T-helper 2 cell treated with Interferon-gamma antibody and Interleukin-4, amounts not matched to agents 5 μg/mL and 100 μg/mL, for 36 hours (primary cell): ENCODE data around the gene TMEM243.
A peak's percentile ranks its signal among the peaks of the same experiment; 100 is the strongest.

Experiments used
- DNase-seq: peaks from one replicate; pipeline ENCODE4 v3.0.0; 2021; ENCODE audit warnings: low spot score
- H3K27ac Mint-ChIP-seq: one replicate; pipeline ENCODE4 v1.8.0; 2021; ENCODE audit warnings: mild to moderate bottlenecking, mixed read lengths
- H3K27me3 Mint-ChIP-seq: one replicate; pipeline ENCODE4 v1.8.0; 2021; ENCODE audit warnings: low read depth, mixed read lengths
- H3K36me3 Mint-ChIP-seq: one replicate; pipeline ENCODE4 v1.8.0; 2021; ENCODE audit warnings: low read depth, mixed read lengths
- H3K4me1 Mint-ChIP-seq: one replicate; pipeline ENCODE4 v1.8.0; 2021; ENCODE audit warnings: low read depth, mixed read lengths
- H3K4me3 Mint-ChIP-seq: one replicate; pipeline ENCODE4 v1.8.0; 2022; ENCODE audit warnings: mild to moderate bottlenecking, moderate library complexity, mixed read lengths
- H3K9me3 Mint-ChIP-seq: one replicate; pipeline ENCODE4 v1.8.0; 2021; ENCODE audit warnings: mixed read lengths

The TMEM243 gene

GRCh38 chr7:87164433-87164832, 55.1 kb downstream of the TMEM243 start:
- H3K4me3 Mint-ChIP-seq, result no peak overlapping the region
- H3K27ac Mint-ChIP-seq, result no peak overlapping the region
- no peaks in the 10 kb centered on the region for H3K27me3 Mint-ChIP-seq
- no peak for DNase-seq
- no peaks in the 10 kb centered on the region for H3K9me3 Mint-ChIP-seq
- peaks cover 21% of the 10 kb centered on the region for H3K4me1 Mint-ChIP-seq
- peaks cover 58% of the 10 kb centered on the region for H3K36me3 Mint-ChIP-seq

GRCh38 chr7:87159538-87159937, 60.0 kb downstream of the TMEM243 start:
- H3K36me3 Mint-ChIP-seq, result peaks cover 38% of the 10 kb centered on the region
- no peak overlapping the region for H3K4me3 Mint-ChIP-seq
- H3K27me3 Mint-ChIP-seq, result no peaks in the 10 kb centered on the region
- H3K27ac Mint-ChIP-seq, result no peak overlapping the region
- DNase-seq, result no peak
- H3K4me1 Mint-ChIP-seq, result peaks cover 41% of the 10 kb centered on the region
- H3K9me3 Mint-ChIP-seq, result no peaks in the 10 kb centered on the region

GRCh38 chr7:87156709-87157108, 62.8 kb downstream of the TMEM243 start:
- Mint-ChIP-seq H3K27me3 (no peaks in the 10 kb centered on the region), H3K9me3 (no peaks in the 10 kb centered on the region), H3K4me1 (peaks cover 44% of the 10 kb centered on the region), H3K27ac (no peak overlapping the region), H3K36me3 (peaks cover 35% of the 10 kb centered on the region), H3K4me3 (peak overlapping the region; percentile 38)
- DNase-seq, result no peak

- Mint-ChIP-seq H3K9me3 (no peaks in the 10 kb centered on the region), H3K36me3 (peaks cover 35% of the 10 kb centered on the region), H3K27me3 (no peaks in the 10 kb centered on the region), H3K27ac (no peak overlapping the region), H3K4me1 (peaks cover 45% of the 10 kb centered on the region), H3K4me3 (peak overlapping the region; percentile 57)
- no peak for DNase-seq
These were observed 63.7 kb downstream of the TMEM243 start for GRCh38 chr7:87155788-87156187.

GRCh38 chr7:87154569-87154968, 65.0 kb downstream of the TMEM243 start:
- H3K4me1 Mint-ChIP-seq, result peaks cover 37% of the 10 kb centered on the region
- no peaks in the 10 kb centered on the region for H3K9me3 Mint-ChIP-seq
- DNase-seq, result no peak
- no peaks in the 10 kb centered on the region for H3K27me3 Mint-ChIP-seq
- H3K36me3 Mint-ChIP-seq, result peaks cover 31% of the 10 kb centered on the region
- H3K27ac Mint-ChIP-seq, result no peak overlapping the region
- peak overlapping the region; percentile 98 for H3K4me3 Mint-ChIP-seq

GRCh38 chr7:87154166-87154565, 65.4 kb downstream of the TMEM243 start:
- no peaks in the 10 kb centered on the region for H3K27me3 Mint-ChIP-seq

GRCh38 chr7:87152897-87153641, 66.5 kb downstream of the TMEM243 start:
- peaks cover 29% of the 10 kb centered on the region for H3K36me3 Mint-ChIP-seq
- DNase-seq, result peak; percentile 43
- no peaks in the 10 kb centered on the region for H3K27me3 Mint-ChIP-seq
- H3K4me1 Mint-ChIP-seq, result peaks cover 32% of the 10 kb centered on the region
- H3K9me3 Mint-ChIP-seq, result no peaks in the 10 kb centered on the region
- H3K4me3 Mint-ChIP-seq, result peak overlapping the region; percentile 98
- H3K27ac Mint-ChIP-seq, result peak overlapping the region; percentile 99

More at GRCh38 chr7:87154166-87154565, 65.4 kb downstream of the TMEM243 start:
- no peak overlapping the region for H3K27ac Mint-ChIP-seq
- peaks cover 35% of the 10 kb centered on the region for H3K4me1 Mint-ChIP-seq
- no peak for DNase-seq
- peak overlapping the region; percentile 98 for H3K4me3 Mint-ChIP-seq
- peaks cover 29% of the 10 kb centered on the region for H3K36me3 Mint-ChIP-seq
- H3K9me3 Mint-ChIP-seq, result no peaks in the 10 kb centered on the region

GRCh38 chr7:87152112-87152896, 67.2 kb downstream of the TMEM243 start, which contains the start of gene DMTF1:
DMTF1 (plus strand) TSS chr7:87152453; CDS start chr7:87164942, 12,489 bp downstream.
- peaks cover 28% of the 10 kb centered on the region for H3K4me1 Mint-ChIP-seq
- peak within 1 kb of the TSS; percentile 98 for H3K4me3 Mint-ChIP-seq
- H3K9me3 Mint-ChIP-seq, result no peaks in the 10 kb centered on the region
- H3K36me3 Mint-ChIP-seq, result peaks cover 29% of the 10 kb centered on the region
- peak; percentile 86 for DNase-seq
- H3K27ac Mint-ChIP-seq, result peak within 1 kb of the TSS; percentile 99
- no peaks in the 10 kb centered on the region for H3K27me3 Mint-ChIP-seq

GRCh38 chr7:87151729-87152111, 67.8 kb downstream of the TMEM243 start:
- Mint-ChIP-seq H3K4me1 (peaks cover 23% of the 10 kb centered on the region), H3K27ac (peak overlapping the region; percentile 99), H3K27me3 (no peaks in the 10 kb centered on the region), H3K36me3 (peaks cover 24% of the 10 kb centered on the region), H3K4me3 (peak overlapping the region; percentile 98), H3K9me3 (no peaks in the 10 kb centered on the region)
- no peak for DNase-seq

- Mint-ChIP-seq H3K4me3 (peak overlapping the region; percentile 98), H3K27ac (no peak overlapping the region), H3K9me3 (no peaks in the 10 kb centered on the region), H3K36me3 (peaks cover 23% of the 10 kb centered on the region), H3K27me3 (no peaks in the 10 kb centered on the region), H3K4me1 (peaks cover 17% of the 10 kb centered on the region)
- no peak for DNase-seq
These were observed 68.4 kb downstream of the TMEM243 start for GRCh38 chr7:87151002-87151728.

- no peak overlapping the region for H3K4me3 Mint-ChIP-seq
- no peaks in the 10 kb centered on the region for H3K27me3 Mint-ChIP-seq
- H3K27ac Mint-ChIP-seq, result no peak overlapping the region
- peaks cover 10% of the 10 kb centered on the region for H3K4me1 Mint-ChIP-seq
- DNase-seq, result no peak
- no peaks in the 10 kb centered on the region for H3K9me3 Mint-ChIP-seq
- H3K36me3 Mint-ChIP-seq, result peaks cover 7% of the 10 kb centered on the region
These were observed 71.1 kb downstream of the TMEM243 start for GRCh38 chr7:87148332-87148955.

GRCh38 chr7:87147500-87147899, 72.0 kb downstream of the TMEM243 start:
- DNase-seq, result no peak
- H3K4me1 Mint-ChIP-seq, result peaks cover 10% of the 10 kb centered on the region
- H3K27me3 Mint-ChIP-seq, result no peaks in the 10 kb centered on the region
- no peaks in the 10 kb centered on the region for H3K9me3 Mint-ChIP-seq
- H3K4me3 Mint-ChIP-seq, result no peak overlapping the region
- H3K27ac Mint-ChIP-seq, result no peak overlapping the region
- no peaks in the 10 kb centered on the region for H3K36me3 Mint-ChIP-seq

GRCh38 chr7:87146740-87147386, 72.7 kb downstream of the TMEM243 start:
- H3K27ac Mint-ChIP-seq, result no peak overlapping the region
- H3K36me3 Mint-ChIP-seq, result no peaks in the 10 kb centered on the region
- no peak overlapping the region for H3K4me3 Mint-ChIP-seq
- DNase-seq, result no peak
- H3K9me3 Mint-ChIP-seq, result no peaks in the 10 kb centered on the region
- no peaks in the 10 kb centered on the region for H3K27me3 Mint-ChIP-seq
- H3K4me1 Mint-ChIP-seq, result peaks cover 10% of the 10 kb centered on the region
